ENCODE measurements around the gene CDH4.

CDH4 gene

GRCh38 chr20:61866165-61866564, 614.1 kb downstream of the CDH4 start:
- no peak for DNase-seq (ENCODE audit: low read depth)

DNA sequence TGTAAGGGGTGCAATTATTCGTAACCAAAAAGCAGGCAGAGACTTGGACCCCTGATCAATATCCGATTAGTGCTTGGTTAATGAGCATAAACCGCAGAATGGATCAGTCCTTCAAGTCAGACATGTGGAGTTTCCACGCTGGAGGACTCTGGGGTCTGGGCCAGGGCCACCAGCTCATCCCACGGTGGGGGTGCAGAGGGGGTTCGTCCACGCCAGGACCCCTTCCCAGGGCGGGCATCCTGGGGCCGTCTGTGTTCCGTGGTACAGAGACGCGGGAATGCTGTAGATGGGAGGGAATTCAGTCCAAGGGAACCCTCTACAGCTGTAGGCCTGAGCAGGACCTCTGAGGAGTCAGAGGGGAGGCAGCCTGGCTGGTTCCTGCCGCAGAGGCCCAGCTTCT, 615.9 kb downstream of the CDH4 start:
- no peak for DNase-seq (ENCODE audit: low read depth)

GRCh38 chr20:61868466-61869090, 616.5 kb downstream of the CDH4 start:
- DNase-seq (ENCODE audit: low read depth), result no peak

GRCh38 chr20:61869750-61870507, 617.9 kb downstream of the CDH4 start:
- DNase-seq (ENCODE audit: low read depth), result no peak

GRCh38 chr20:61871160-61871559, 619.1 kb downstream of the CDH4 start:
- no peak for DNase-seq (ENCODE audit: low read depth)

DNA sequence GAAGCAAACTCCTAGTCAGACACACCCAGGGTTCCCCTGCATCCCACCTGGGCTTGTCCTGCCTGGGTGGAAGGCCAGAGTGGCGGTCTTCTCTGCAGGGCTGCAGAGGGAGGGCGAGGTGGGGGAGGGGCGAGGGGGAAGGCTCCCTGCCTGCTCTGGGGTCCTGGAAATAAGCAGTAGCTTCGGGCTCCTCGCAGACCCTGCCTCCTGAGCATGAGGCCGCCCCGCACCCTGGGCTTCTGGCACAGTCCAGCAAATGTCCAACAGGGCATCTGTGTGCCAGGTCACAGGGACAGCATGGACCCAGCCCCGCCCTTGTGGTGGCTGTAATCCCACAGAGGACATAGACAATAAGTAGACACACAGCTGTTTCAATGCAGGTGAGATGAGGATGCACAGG, 619.9 kb downstream of the CDH4 start:
- DNase-seq (ENCODE audit: low read depth), result no peak

- no peak for DNase-seq (ENCODE audit: low read depth)
These were observed 620.4 kb downstream of the CDH4 start for GRCh38 chr20:61872371-61872900.

- DNase-seq (ENCODE audit: low read depth), result no peak
These were observed 621.8 kb downstream of the CDH4 start for GRCh38 chr20:61873651-61874420.

GRCh38 chr20:61874421-61875068, 622.5 kb downstream of the CDH4 start:
- no peak for DNase-seq (ENCODE audit: low read depth)

GRCh38 chr20:61875221-61875885, 623.3 kb downstream of the CDH4 start:
- DNase-seq (ENCODE audit: low read depth), result no peak

- DNase-seq (ENCODE audit: low read depth), result no peak
These were observed 623.9 kb downstream of the CDH4 start for GRCh38 chr20:61875996-61876395.

DNA sequence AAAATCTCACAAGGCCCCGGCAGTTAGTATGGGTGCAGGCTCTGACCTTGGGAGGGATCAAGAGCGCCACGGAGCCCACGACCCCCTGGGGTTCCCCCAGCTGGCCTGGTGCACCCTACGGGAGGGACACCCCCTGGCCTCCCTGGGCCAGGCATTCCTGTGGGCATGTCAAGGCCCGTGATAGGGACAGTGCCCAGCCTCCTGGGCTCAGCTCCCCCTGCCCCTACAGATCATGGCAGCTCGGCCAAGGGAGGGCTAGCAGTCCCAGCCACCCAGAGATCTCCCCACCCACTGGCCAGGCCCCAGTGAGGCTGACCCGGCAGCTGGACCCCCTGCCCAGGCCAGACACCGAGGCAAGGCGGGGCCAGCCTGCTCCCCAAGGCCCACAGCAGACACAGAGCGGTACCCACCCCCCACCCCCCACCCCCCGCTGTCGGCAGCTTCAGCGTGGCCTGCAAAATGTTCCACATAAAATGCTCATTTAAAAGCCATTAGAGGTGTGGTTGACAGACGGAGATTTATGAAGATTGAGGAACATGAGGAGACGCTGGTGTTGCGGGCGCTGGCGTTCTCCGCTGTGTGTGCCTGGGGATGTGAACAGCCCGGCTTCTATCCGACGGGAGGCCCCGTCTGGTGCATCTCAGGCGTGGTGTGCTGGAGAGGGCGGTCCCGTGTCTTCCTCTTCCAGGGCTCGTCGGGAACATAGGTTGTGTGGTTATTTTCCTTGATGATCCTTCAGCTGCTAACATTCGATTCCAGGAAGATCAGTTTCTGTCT, 625.1 kb downstream of the CDH4 start:
- DNase-seq (ENCODE audit: low read depth), result no peak

DNA sequence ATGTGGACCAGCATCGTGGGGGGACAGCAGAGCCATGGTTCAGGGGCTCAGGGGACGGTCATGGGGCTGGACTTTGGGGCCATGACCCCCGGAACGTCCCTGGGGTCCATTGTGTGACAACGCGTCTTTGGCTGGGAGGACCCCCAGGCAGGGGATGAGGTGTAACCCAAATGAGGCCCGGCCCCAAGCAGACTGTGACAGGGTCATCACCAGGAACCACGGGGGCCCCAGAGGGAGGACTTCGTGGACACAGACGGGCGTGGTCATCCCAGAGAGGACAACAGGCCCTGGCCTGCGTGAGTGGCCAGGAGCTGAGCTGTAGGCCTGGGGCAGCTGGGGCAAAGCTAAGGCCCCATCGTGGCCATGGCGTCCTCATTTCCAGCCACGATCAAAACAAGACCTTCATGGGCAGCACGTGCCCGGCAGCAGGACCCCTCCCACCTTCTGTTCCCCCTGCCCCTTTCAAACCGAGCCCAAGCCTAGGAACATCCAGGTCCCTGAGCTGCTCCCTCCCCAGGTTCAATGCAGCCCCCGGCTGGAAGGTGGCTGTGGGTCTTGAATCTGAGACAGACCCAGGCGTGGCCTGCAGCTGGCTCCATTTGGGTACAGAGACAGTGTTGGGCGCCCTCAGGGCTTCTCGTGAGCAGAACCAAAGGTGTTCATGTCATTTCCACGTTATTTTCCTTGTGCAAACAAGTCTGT, 625.9 kb downstream of the CDH4 start:
- DNase-seq (ENCODE audit: low read depth), result no peak

- DNase-seq (ENCODE audit: low read depth), result no peak
These were observed 626.6 kb downstream of the CDH4 start for GRCh38 chr20:61878478-61879302.

DNA sequence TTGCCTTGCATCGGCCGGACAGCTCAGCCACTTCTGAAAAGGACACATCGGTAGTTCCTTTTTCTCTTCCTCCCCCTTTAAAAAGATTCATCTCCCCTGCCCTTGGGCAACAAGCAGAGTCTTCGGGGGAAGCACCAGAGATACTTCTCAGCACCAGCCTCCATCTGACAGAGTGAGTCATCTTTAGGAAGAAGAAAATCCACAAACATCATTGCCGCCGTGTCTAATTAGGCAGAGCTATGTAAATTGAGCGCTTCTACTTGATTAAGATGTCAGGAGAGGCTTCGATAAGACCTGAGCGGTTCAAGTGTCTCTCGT, 627.2 kb downstream of the CDH4 start:
- no peak for DNase-seq (ENCODE audit: low read depth)

- no peak for DNase-seq (ENCODE audit: low read depth)
These were observed 627.6 kb downstream of the CDH4 start for GRCh38 chr20:61879694-61880093.

GRCh38 chr20:61880706-61881105, 628.6 kb downstream of the CDH4 start:
- DNase-seq (ENCODE audit: low read depth), result no peak

DNA sequence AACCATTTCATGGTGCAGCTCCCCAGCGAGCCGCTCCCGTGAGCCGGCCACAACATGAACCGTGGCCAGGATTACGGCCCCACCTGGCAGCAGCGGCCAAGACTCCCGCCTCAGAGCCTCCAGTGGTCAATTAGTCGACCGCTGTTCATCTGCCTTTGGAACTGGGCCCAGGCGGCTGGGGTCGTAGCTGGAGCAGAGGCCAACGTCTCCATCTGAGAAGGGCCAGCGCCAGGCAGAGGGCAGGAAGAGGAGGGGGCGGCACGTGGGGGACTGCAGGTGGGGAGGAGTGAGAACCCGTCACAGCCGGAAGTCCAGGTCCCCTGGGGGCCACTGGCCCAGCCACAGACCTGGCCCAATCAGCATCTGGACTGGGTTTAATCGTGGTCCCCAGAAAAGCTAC, 629.4 kb downstream of the CDH4 start:
- DNase-seq (ENCODE audit: low read depth), result no peak

DNA sequence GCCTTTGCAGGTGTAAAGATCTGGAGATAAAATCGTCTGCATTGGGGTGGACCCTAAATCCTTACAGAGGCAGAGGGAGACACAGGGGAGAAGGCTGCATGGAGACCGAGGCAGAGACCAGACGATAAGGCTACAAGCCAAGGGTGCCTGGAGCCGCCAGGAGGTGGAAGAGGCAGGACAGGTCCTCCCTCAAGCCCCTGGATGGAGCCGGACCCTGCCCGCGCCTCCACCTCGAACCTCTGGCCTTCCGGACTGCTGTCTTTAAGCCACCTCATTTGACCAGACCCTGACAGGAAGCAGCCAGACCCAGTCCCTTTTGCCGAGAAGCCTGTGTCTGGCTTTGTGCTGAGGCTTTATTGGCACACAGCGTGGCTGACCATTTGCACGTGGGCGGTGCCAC, 629.8 kb downstream of the CDH4 start:
- no peak for DNase-seq (ENCODE audit: low read depth)
